LNCaP clone FGC (cell line): Measurements from ENCODE around the gene HOXD8.
A peak's percentile ranks its signal among the peaks of the same experiment; 100 is the strongest.

ENCODE experiments used
- DNase-seq: peaks from one replicate; pipeline ENCODE4 v3.0.0-alpha.2; 2011; ENCODE audit warnings: low read depth
- H3K4me3 ChIP-seq: 2 replicates; pipeline ENCODE4 v1.5.1; 2011; ENCODE audit warnings: mild to moderate bottlenecking, low read depth, low read length, control low read depth
- TF ChIP-seq, protein P1 (sequence below): IDR thresholded peaks from 2 replicates; pipeline ENCODE4 v1.5.1; 2012; ENCODE audit warnings: mild to moderate bottlenecking; ENCODE audit not compliant: control insufficient read depth, insufficient read depth; ENCODE audit errors: extremely low read depth

HOXD8 gene

DNA sequence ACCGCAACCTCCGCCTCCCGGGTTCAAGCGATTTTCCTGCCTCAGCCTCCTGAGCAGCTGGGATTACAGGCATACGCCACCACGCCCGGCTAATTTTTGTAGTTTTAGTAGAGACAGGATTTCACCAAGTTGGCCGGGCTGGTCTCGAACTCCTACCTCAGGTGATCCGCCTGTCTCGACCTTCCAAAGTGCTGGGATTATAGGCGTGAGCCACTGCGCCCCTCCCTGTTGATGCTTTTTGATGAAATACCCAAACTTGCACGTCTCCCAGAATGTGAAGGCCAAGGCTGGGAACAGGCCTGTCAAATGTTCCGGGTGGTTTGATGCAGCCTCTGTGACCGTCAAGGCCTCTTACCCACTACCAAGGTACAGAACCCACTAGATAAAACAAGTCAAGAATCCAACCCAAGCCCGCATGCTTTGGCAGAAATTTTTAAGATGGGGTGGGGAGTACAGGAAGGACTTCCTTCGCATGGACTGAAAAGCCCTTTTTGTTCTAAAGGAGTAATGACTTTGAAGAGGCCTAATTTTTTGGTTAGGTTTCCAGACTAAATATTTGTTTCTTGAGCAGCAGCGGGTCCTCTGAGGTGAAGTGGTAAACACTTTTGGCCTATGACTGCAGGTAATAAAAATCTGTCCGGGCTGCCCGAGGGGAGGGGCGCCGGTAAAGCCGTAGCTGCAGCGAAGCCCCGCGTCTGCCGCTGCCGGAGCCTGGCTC lies 42.0 kb upstream of the HOXD8 start:
- no peak overlapping the region for H3K4me3 ChIP-seq
- no peak for DNase-seq
- TF ChIP-seq, protein P1, sequence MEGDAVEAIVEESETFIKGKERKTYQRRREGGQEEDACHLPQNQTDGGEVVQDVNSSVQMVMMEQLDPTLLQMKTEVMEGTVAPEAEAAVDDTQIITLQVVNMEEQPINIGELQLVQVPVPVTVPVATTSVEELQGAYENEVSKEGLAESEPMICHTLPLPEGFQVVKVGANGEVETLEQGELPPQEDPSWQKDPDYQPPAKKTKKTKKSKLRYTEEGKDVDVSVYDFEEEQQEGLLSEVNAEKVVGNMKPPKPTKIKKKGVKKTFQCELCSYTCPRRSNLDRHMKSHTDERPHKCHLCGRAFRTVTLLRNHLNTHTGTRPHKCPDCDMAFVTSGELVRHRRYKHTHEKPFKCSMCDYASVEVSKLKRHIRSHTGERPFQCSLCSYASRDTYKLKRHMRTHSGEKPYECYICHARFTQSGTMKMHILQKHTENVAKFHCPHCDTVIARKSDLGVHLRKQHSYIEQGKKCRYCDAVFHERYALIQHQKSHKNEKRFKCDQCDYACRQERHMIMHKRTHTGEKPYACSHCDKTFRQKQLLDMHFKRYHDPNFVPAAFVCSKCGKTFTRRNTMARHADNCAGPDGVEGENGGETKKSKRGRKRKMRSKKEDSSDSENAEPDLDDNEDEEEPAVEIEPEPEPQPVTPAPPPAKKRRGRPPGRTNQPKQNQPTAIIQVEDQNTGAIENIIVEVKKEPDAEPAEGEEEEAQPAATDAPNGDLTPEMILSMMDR = no peak

DNA sequence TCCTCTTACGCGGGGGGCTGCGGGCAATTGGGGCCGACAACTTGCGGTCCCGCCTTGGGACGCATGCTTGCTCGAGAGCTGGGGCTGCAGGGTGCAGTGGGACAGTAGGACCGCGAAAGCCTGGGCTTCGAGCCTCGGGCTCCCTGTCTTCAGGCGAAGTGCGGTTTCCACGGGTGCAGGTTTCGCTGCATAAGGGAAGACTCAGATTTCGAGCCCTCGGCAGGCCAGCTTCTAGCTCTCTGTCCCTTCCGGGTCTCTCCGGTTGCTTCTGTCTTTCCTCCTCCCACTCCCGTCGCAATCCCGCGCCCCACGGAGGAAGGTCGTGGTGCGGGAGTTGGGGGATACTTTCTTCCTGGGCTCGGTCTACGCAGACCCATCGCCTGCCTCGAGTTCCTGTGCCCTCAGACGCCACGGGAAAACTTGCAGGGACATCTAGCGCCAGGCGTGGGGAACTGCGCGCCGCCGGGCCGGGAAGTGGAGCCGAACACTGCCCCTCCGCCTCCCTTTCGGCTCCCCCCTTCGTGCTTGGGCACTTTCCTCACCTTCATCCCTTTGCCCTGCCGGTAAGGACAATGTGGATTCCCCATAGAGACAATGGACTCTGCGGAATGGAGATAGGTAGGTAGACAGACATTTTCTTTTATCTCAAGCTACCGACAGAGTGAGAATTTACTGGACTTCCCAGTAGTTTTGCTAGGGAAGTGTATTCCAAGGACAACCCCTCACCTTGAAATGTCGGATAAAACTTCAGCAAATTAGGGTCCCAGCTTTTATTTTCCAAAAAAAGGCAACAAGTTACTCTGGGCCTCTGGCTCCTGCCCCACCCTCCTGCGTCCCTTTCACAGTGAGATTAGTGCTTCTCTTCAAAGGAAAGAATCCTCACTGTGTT lies 41.2 kb upstream of the HOXD8 start:
- H3K4me3 ChIP-seq = no peak overlapping the region; the same call in 1 of the 2 replicates
- no peak for DNase-seq
- TF ChIP-seq, protein P1 = peak; percentile 86

DNA sequence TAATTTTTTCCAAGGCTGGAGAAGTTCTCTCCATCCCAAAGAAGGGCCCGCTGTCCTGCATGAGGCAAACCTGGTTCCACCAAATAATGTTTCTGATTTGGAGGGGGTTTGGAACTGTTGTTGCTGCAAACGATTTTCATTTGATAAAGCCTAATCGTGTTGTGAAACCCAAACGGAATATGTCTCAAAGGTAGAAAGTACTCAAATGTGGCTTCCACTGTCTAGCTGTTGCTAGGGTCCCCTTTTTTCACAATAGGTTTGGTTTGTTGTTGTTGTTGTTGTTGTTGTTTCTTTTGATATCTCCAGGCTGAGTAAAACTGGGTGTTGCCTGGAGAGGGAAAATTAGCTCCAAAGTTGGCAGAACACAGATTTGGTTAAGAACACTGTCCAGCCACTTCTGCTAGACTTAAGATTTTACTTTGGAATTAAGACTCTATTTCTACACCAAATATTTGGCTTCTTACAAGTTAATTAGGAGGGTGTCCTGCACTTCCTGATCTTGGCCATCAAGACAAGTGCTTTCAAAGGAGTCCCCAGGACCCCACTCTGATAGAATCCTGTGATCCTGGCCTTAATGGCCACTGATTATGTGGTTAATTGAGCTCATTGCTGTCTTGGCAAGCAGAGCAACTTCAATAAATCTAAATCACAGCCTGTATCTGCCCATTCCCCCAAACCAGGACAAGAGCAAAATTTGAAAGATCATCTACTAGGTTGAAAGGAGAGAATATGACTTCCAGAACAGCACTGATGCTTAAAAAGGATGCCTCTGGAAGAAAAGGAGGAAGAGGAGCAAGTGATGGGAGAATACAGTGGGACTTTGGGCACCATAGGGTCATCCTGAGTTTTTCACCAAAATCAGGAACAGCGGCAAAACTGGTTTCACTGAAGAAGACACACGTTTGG lies 40.3 kb upstream of the HOXD8 start:
- no peak overlapping the region for H3K4me3 ChIP-seq
- DNase-seq = no peak
- TF ChIP-seq, protein P1 = no peak

DNA sequence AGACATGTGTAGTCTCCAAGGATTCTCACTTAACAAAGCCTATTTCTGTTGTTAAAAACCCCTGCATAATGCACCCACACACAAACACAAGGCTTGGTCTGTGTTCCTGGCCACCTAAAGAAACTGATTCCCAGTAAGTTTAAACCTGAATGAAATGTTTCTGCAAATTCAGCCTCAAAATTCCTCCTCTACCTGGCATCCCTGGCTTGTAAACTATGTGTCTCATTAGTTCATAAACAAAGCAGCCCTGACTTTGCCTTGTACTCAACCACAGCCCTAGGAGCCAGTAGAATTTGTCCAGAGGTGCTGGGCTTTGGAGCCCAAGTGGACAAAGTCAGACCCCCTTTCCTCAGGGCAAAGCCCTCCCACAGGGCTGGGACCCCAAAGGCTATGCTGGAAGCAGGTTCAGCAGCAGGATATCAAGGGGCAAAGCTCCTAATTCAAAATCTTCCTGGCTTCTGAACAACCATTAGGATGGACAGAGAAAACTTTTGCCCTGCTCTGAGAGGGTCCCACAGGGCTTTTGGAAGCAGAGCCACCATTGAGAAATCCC lies 39.6 kb upstream of the HOXD8 start:
- no peak overlapping the region for H3K4me3 ChIP-seq
- TF ChIP-seq, protein P1 = no peak
- no peak for DNase-seq

DNA sequence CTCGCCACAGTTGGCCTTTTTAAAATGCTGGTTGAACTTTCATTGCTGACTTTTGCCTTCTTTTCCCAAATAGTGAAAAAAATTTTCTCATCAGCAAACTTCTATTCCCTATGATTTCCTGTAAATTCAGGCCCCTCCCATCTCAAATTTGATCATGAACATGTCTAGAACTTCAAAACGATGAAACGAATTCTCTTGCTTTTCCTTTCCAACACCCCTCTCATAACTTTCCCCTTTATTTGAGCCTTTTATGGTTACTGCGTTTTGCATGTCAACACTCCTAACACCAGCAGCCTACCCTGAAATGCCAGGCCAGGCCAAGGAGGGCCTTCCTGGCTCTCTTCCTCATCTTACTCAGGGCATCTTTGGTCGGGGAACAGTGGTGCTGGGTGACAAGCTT lies 38.6 kb upstream of the HOXD8 start:
- TF ChIP-seq, protein P1 = no peak
- no peak for DNase-seq
- no peak overlapping the region for H3K4me3 ChIP-seq
